Liver (tissue), 1 donor: ENCODE measurements around the gene CHMP3.

Experiments used
- ATF3 ChIP-seq: IDR thresholded peaks from 2 replicates; pipeline ENCODE4 v1.6.1; 2016; ENCODE audit warnings: antibody characterized with exemption
- TAF1 ChIP-seq: conservative IDR thresholded peaks from 2 replicates; pipeline ENCODE4 v1.6.1; 2016; ENCODE audit warnings: antibody characterized with exemption, mild to moderate bottlenecking
- donor health status: healthy.

- no peak for TF ChIP-seq TAF1
- no peak for TF ChIP-seq ATF3
These were observed 81.2 kb downstream of the CHMP3 start for GRCh38 chr2:86482034-86482433.
